Left ventricle myocardium inferior (tissue), 1 donor: ENCODE measurements around the gene MN1. TPM values are rescaled to one million over a fixed set of nuclear protein-coding genes. Genes with fewer than 3 reads are reported as not detected.
A peak's percentile ranks its signal among the peaks of the same experiment; 100 is the strongest.

ENCODE experiments used
- DNase-seq: peaks from one replicate; pipeline ENCODE4 v3.0.0-alpha.2; 2020
- H3K27ac ChIP-seq: fragments of 200-600 bp; replicated peaks from 2 replicates; pipeline ENCODE4 v1.8.0; 2021
- H3K27me3 ChIP-seq: fragments of 200-600 bp; 2 replicates; pipeline ENCODE4 v1.8.0; 2021; ENCODE audit warnings: low read depth
- H3K36me3 ChIP-seq: fragments of 200-600 bp; 2 replicates; pipeline ENCODE4 v1.8.0; 2021
- H3K4me1 ChIP-seq: fragments of 200-600 bp; 2 replicates; pipeline ENCODE4 v1.8.0; 2021
- H3K4me3 ChIP-seq: fragments of 200-600 bp; 2 replicates; pipeline ENCODE4 v1.8.0; 2021; ENCODE audit warnings: mild to moderate bottlenecking, moderate library complexity
- H3K9me3 ChIP-seq: fragments of 200-600 bp; replicated peaks from 2 replicates; pipeline ENCODE4 v1.8.0; 2021
- CTCF ChIP-seq: fragments of 200-600 bp; IDR thresholded peaks from 2 replicates; pipeline ENCODE4 v1.8.0; 2021; ENCODE audit warnings: antibody characterized with exemption, mild to moderate bottlenecking, borderline replicate concordance
- intact Hi-C: fragments of 100-400 bp; cut with micrococcal nuclease; formaldehyde crosslinking; loops from one replicate; pipeline ENCODE4 v1.11.0; 2022
- total RNA-seq: library from RNA; stranded (reverse); fragmentation: NEBNext Ultra II Directional; extraction: Animal tissue kit (Norgen Biotek cat#: 25700); gene quantifications from one replicate; pipeline ENCODE4 v1.2.1, GENCODE V29; 2021
- donor health status: DM: no; HTN: yes; CAD: no; lungs with severe emphysema.

MN1 gene
- total RNA-seq, 1 donor from 2014 or later = 7.7 TPM

- no peaks in the 10 kb centered on the region for H3K9me3 ChIP-seq
- no peaks in the 10 kb centered on the region for H3K36me3 ChIP-seq
- no peak overlapping the region for H3K4me3 ChIP-seq
- peak overlapping the region; percentile 94 for H3K27ac ChIP-seq
- no peaks in the 10 kb centered on the region for H3K27me3 ChIP-seq
- no peak for TF ChIP-seq CTCF
- peaks cover 32% of the 10 kb centered on the region for H3K4me1 ChIP-seq
- intact Hi-C loops = no loop called here
- no peak for DNase-seq
These were observed 75.9 kb downstream of the MN1 start for GRCh38 chr22:27725661-27726060.

GRCh38 chr22:27724709-27725108 lies 76.8 kb downstream of the MN1 start:
- Histone ChIP-seq H3K4me1 (peaks cover 35% of the 10 kb centered on the region), H3K36me3 (no peaks in the 10 kb centered on the region), H3K4me3 (no peak overlapping the region), H3K9me3 (no peaks in the 10 kb centered on the region), H3K27me3 (no peaks in the 10 kb centered on the region), H3K27ac (peak overlapping the region; percentile 94)
- no peak for DNase-seq
- no peak for TF ChIP-seq CTCF
- intact Hi-C loops = no loop called here

- TF ChIP-seq CTCF = no peak
- intact Hi-C loops = no loop called here
- no peak for DNase-seq
These were observed 77.4 kb downstream of the MN1 start for GRCh38 chr22:27724157-27724556.

GRCh38 chr22:27723708-27724107 lies 77.8 kb downstream of the MN1 start:
- Histone ChIP-seq H3K9me3 (no peaks in the 10 kb centered on the region), H3K36me3 (no peaks in the 10 kb centered on the region), H3K27me3 (no peaks in the 10 kb centered on the region), H3K27ac (no peak overlapping the region), H3K4me1 (peaks cover 45% of the 10 kb centered on the region), H3K4me3 (no peak overlapping the region)
- intact Hi-C loops = no loop called here
- no peak for TF ChIP-seq CTCF
- no peak for DNase-seq

More at GRCh38 chr22:27724157-27724556, 77.4 kb downstream of the MN1 start:
- H3K27me3 ChIP-seq = no peaks in the 10 kb centered on the region
- H3K4me1 ChIP-seq = peaks cover 41% of the 10 kb centered on the region
- H3K36me3 ChIP-seq = no peaks in the 10 kb centered on the region
- no peak overlapping the region for H3K4me3 ChIP-seq
- no peaks in the 10 kb centered on the region for H3K9me3 ChIP-seq
- no peak overlapping the region for H3K27ac ChIP-seq

GRCh38 chr22:27723158-27723557 lies 78.4 kb downstream of the MN1 start:
- intact Hi-C loops = no loop called here
- H3K9me3 ChIP-seq = no peaks in the 10 kb centered on the region
- H3K4me3 ChIP-seq = no peak overlapping the region
- DNase-seq = no peak
- H3K36me3 ChIP-seq = no peaks in the 10 kb centered on the region
- H3K27me3 ChIP-seq = no peaks in the 10 kb centered on the region
- no peak overlapping the region for H3K27ac ChIP-seq
- peak; percentile 23 for TF ChIP-seq CTCF
- H3K4me1 ChIP-seq = peaks cover 50% of the 10 kb centered on the region

GRCh38 chr22:27720860-27721259 lies 80.7 kb downstream of the MN1 start:
- no peak for DNase-seq
- H3K36me3 ChIP-seq = no peaks in the 10 kb centered on the region
- peaks cover 5% of the 10 kb centered on the region for H3K9me3 ChIP-seq
- H3K4me3 ChIP-seq = no peak overlapping the region
- peaks cover 33% of the 10 kb centered on the region for H3K4me1 ChIP-seq
- no peak for TF ChIP-seq CTCF
- peaks cover 7% of the 10 kb centered on the region for H3K27me3 ChIP-seq
- no peak overlapping the region for H3K27ac ChIP-seq
- intact Hi-C loops = no loop called here
